NCI-H748 treated with DMSO at 0.1 percent for 48 hours (cell line): Measurements from ENCODE around the gene GAB2.
"Not testable (repeated sequence)": the region's sequence is repeated elsewhere in the genome, so short reads cannot be mapped to it uniquely, and the experiment has no call there.

Experiments
- DNase-seq: peaks from one replicate; lab custom pipeline; 2025; lab: John Stamatoyannopoulos, UW

The GAB2 gene, protein sequence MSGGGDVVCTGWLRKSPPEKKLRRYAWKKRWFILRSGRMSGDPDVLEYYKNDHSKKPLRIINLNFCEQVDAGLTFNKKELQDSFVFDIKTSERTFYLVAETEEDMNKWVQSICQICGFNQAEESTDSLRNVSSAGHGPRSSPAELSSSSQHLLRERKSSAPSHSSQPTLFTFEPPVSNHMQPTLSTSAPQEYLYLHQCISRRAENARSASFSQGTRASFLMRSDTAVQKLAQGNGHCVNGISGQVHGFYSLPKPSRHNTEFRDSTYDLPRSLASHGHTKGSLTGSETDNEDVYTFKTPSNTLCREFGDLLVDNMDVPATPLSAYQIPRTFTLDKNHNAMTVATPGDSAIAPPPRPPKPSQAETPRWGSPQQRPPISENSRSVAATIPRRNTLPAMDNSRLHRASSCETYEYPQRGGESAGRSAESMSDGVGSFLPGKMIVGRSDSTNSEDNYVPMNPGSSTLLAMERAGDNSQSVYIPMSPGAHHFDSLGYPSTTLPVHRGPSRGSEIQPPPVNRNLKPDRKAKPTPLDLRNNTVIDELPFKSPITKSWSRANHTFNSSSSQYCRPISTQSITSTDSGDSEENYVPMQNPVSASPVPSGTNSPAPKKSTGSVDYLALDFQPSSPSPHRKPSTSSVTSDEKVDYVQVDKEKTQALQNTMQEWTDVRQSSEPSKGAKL

DNA sequence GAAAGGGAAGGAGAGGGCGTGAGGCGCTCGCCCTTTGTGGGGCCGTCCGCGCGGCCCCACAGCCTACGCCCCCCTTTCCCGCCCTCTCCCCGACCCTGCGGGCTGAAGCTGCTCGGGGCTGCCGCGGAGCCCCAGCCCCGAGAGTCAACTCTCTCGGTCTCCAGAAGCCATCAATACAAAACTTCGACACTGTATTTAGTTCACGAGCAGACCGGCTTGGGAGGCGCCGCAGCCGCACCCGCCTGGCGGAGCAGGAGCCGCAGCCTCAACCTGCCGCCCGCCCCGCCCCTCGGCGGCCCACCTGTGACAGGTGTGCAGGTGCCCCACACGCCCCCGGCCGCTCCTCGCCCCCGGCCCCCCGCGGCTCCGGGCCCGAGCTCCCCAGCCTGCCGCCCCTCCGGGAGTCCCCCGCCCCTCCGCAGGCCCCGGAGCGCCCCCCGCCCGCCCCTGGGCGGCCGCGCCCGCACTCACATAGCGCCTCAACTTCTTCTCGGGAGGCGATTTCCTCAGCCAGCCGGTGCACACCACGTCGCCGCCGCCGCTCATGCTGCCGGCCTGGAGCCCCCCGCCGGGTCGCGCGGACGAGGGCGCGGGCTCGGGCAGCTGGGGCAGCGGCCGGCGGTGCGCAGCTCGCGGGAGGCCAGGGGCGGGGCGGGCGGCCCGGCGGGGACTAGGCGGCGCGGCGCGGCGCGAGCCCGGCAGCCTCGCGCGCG is at the start of gene GAB2:
GAB2 (minus strand) TSS at position 646 of the 713 bp plus-strand sequence; CDS start at position 546, 100 bp downstream.
- peak; percentile 24 for DNase-seq

DNA sequence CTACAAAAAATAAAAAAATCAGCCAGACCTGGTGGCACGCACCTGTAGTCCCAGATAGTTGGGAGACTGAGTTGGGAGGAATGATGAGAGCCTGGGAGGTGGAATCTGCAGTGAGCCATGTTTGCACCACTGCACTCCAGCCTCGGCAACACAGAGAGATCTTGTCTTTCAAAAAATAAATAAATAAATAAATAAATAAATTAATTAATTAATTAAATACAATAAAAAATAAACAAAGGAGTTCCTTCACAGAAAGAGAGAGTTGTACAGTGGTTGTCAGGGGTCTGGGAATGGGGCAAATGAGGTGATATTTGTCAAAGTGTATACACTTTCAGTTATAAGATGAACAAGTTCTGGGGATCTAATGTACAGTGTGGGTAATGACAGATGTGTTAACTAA is 49.8 kb upstream of the GAB2 start:
- no peak for DNase-seq

DNA sequence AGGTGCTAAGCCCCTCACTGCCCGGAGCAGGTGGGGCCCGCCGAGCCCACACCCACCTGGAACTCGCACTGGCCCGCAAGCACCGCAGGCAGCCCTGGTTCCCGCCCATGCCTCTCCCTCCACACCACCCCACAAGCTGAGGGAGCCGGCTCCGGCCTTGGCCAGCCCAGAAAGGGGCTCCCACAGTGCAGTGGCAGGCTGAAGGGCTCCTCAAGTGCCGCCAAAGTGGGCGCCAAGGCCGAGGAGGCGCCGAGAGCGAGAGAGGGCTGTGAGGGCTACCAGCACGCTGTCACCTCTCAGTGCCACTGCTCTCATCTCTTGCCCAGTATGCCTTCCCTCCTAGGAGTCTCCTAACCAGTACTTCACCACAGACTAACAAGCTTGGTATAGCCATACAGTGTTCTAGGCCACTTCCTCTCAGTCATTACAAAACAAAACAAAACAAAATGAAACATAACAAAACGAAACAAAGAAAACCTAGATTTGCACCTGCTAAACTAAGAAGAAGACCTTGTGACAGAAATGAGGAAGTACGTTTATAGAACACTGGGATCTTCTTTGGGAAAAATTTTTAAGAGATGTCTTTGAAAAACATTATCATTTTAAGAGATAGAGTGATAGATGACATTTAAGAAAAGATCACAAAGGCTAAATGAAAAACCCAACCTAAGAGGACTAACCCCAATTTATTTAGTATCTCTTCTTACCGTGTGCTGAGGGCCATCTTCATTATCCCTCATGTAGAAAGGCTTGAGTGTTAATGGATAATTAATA is 47.7 kb upstream of the GAB2 start:
- no peak for DNase-seq

DNA sequence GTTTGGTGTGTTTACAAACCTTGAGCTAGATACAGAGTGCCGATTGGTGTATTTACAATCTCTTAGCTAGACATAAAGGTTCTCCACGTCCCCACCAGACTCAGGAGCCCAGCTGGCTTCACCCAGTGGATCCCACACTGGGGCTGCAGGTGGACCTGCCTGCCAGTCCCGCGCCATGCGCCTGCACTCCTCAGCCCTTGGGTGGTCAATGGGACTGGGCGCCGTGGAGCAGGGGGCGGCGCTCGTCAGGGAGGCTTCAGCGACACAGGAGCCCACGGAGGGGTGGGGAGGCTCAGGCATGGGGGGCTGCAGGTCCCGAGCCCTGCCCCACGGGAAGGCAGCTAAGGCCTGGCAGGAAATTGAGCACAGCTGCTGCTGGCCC is 47.2 kb upstream of the GAB2 start:
- DNase-seq, result not testable (repeated sequence)

DNA sequence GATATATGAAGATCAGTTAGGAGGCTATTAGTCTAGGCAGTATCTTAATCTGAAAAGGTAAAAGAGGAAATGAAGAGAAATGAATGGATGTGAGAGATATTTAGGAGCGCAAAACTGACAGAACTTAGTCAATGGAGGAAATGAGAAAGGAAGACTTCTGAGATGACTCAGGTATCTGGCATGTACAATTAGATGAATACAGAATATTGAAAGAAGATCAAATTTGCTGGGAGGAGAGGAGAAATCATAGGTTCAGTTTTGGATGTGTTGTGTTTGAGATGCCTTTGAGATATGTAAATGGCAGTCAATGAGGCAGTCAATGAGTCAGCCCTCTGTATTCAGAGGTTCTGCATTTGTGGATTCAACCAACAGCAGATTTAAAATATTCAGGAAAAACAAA is 42.9 kb upstream of the GAB2 start:
- DNase-seq, result no peak

DNA sequence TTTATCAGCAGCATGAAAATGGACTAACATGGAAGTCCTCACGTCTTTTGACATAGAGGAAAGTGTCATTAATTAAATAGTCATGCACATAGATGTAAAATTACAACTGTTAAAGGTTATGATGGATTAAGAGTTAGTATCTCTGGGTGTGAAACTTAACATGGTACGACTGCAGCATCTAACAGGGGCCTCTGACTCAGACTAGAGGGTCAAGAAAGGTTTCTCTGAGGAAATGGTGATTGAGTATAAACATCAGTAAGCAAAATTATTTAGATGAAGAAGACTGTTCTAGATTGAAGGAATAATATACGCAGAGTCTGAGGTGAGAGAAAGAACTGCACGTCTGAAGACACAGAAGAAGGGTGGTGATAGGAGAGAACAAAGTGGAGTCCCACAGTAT is 42.1 kb upstream of the GAB2 start:
- DNase-seq, result no peak

DNA sequence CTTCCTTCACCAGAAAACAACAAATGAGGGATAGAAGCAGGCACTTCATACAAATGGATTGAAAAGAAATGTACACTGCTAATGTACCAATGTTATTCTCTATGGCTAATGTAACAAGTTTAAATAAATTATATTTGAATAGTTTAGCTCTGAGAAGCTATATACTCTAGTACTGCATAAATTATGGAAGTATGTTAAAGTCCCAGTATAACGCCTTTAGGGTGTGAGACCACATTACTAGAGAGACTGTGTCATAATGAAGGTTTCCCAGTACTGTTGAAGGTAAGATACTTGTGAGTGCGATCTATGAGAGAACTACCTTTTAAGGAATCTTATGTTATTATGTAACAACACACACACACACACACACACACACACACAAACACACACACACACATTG is 39.8 kb upstream of the GAB2 start:
- no peak for DNase-seq

DNA sequence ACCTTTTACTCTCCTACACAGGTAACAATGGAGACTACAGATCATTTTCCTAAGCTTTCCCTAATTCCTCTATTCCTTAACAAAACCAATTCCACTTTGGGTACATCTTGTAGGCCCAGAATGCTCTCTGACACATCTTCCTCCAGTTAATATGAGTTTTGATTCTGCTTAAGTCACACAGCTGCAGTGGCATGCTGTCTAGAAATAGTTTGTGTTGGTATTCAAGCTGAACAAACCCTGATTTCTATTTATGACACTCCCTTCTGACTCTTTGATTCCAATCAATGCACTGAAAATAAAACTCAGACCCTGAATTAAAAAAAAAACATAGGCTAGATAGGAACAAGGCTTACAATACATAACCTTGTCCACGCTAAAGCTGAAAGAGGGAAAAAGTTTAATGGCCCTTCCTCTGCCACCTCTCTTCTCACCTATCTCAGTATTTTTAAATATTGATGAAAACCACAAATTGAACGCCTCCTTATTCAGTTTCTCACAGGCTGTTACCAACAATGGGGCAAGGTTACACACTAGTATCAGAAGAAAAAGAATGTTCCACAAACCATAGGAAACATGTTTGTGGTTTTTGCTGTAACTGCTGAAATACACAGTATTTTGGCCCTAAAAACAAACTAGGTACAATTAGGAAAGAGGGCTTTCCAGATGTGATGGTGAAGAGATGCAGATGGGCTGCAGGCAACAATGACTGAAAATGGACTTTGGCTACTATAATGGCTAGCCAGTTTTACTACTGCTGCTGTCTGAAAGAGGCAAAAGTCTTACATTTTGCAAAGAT is 35.7 kb upstream of the GAB2 start:
- no peak for DNase-seq

DNA sequence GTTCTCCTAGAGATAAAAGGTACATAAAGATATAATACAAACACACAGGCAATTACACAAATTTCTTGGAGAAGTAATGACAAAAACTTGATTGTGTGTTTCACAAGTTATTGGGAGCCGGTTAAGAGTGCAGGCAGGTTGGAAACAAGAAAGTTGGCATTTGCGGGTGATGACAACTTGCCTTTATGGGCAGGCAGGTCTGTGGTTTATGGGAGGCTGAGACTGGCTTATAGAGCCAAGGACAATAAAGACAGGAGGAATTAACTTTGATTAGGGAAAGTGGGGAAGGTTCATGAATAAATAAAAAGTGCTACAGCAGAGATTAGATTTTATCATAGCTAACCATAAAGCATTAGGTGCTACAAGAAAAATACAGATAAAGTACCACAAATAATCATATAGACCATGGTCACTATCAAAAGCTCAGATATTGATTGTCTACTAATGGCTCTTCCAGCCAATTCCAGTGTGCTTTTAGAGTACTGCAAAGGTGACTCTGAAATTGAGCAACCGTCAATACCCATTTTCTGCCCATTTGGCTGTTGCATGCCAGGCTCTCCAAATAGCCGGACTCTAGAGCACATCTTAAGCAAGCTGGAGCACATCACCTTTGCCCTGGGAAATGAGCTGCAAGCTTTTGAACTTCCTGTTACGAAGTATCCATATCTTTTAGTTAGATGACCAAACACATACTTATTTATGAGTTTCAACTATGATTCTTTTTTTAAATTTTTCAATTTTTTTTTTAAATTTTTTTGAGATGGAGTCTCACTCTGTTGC is 33.9 kb upstream of the GAB2 start:
- no peak for DNase-seq

DNA sequence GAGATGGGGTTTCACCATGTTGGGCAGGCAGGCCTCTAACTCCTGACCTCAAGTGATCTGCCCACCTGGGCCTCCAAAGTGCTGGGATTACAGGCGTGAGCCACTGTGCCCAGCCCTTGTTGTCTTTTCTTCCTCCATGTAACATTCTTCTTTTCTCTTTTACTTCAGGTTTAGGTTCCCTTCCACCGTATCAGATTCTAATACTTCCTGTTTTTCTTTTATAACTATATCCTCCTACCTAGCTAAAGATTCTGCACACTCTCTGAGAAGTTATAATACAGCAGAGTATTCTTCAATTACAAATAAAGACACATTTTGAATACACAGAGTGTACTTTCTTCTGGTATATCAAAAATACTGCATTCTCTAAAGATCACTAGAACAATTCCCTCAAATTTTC is 33.2 kb upstream of the GAB2 start:
- DNase-seq, result no peak

DNA sequence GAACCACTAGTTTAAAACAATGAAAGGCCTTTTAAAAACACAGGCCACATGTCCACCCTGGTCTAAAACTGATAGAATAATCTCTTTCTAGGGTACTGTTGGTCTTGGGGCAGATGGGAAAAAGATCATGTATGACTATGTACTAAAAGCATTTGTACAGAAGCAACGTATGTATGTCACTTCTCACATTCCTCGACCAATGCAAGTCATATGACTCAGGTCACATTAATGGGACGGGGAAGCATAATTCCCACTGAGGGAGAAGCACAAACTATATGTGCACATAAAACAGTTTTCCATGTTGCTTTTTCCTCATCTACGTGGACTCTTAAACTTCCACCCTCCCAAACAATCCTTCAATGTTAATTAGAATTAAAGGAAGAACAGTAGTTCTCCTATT is 32.2 kb upstream of the GAB2 start:
- no peak for DNase-seq

DNA sequence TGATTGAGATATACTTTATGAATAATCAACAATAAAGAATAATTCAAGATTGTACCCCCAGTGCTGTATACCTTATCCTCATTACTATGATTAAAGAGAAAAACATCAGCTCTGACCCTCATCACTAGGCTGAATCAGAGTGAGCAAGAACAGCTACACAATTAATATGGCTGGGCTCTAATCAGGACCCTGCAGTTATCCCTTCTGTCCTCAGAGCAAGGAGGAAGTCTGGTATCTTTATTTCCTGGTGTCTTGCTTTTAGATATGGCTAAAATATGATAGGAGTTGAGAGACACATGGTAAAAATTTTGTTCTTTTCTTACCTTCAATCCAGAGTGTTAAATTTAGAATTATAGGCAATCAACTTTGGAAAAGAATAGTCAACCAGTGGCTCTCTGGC is 28.6 kb upstream of the GAB2 start:
- DNase-seq, result no peak

DNA sequence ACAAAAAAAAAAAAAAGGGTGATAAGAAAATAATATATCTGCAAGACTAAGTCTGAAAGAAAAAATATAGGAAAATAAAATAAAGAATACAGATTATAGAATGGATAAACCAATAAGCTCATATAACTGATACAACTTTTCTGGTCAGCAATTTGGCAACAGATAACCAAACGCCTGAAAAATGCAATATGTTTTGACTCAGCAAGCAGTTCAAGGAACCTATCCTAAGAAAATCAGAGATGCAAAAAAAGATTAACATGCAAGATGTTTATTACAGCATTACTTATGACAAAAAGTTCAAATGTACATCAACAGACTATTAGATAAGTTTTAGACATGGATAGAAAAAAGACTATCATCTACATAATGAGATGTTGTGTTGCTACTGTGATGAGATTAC is 27.1 kb upstream of the GAB2 start:
- DNase-seq, result no peak

DNA sequence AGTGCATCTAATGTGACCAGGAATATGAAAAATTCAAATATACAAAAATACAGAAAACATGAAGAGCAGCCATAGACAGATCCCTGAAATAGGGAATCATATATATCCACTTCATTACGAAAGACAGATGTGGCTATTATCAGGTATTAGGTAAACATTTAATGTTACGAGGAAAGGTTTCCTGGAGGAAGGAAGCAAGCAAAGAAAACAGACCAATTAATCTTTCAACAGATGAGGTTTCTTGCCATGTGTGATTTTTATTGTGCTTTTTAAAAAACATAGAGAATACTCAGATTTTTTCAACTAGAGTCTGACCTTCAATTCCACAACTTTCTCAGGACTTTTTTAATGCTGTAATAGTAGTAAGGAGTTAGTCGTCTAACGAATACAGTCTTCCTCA is 24.3 kb upstream of the GAB2 start:
- DNase-seq, result no peak

DNA sequence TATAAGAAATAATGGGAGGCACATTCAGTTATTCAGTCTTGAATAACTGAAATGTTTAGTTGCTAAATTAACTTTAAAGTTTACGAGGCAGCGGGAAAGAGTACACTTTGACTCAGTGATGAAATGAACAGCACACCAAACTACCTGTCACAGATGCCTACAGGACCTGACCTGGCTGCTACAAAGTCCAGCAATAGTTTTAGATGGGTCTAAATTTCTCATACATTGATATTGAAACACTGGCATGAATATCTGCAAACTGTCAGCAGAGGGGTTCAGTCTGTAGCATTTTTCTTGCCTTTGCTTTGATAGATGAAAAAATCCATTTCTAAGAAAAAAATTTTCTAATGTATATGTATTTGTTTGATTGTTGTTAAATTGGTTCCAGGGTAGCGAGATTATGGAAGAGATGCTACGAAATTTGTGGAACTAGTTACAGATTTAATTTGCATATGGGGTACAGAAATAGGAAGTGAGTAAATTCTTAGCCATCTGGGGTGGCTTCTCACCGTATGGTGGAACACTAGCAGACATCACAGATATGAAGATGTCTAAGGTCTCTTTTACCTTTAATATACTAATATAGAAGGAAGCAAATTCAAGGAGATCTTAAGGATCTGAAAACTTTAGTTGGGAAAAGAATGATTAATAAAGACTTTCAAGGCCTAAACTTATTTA is 20.8 kb upstream of the GAB2 start:
- no peak for DNase-seq

DNA sequence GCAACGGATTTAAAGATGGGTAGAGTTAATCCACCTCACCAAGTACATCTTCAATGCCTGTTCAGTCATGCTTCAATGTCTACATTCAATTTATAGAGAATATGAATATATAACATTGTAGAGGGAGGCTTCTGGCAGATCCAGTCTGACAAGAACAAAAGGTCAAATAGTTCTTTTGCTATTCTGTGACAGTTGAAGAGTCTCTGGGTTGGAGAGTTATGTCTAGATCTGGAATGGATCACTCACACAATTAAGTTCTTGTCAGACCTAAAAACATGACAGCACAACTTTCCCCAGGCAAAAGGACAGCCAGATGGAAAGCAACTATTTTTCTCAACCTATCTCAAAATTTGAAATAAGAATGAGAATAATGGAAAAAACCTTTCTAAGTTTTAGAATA is 15.3 kb upstream of the GAB2 start:
- no peak for DNase-seq

DNA sequence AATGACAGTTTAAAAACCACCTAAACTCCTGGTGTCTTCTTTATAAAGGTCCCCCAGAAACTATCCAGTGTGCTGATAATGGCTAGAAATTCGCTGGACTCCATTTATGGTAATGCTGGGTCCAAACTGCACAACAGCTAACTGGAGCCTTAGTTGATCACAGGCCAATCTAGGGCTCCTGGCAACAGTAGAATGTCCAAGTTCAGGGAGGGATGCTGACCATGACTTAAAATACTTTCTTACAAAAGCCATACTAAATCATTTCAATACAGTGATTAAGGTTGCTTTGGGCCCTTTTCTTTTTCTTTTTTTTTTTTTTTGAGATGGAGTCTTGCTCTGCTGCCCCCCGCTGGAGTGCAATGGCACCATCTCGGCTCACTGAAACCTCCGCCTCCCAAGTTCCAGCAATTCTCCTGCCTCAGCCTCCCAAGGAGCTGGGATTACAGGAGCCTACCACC is 14.5 kb upstream of the GAB2 start:
- no peak for DNase-seq

DNA sequence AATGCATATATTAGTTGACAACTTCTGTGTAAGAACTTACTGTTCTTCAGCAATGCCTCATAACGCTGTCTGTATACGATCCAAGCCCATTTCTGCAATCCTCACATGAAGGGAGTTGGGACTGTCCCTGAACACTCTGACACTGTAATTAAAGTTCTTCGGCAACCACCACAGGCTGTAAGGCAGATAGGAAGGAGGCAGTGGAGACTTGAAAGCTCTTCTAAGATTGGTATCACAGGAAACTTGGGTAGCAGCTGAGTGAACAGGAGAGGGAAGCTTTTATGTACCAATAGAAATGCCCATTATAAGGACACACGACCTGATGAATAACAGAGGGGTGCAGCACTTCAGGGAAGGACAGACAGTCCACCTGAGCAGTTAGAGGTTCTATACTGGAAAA is 12.0 kb upstream of the GAB2 start:
- no peak for DNase-seq

DNA sequence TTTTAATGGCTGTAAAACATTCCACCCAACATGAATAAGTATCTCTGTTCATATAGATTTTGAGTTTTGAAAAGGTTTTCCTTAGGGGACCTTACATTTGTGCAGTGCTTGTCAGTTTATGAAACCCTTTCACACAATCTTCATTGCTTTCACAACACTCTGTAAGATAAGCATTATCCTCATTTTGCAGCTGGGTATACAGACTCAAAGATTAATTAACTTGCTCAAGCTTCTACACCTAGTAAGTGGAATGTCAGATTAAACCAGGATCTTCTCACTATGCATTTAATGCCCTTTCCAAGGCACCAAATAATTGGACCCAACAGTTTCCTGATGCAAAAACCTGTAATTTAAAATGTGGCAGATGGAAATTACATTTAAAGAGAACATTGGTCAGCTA is 11.6 kb upstream of the GAB2 start:
- DNase-seq, result no peak

DNA sequence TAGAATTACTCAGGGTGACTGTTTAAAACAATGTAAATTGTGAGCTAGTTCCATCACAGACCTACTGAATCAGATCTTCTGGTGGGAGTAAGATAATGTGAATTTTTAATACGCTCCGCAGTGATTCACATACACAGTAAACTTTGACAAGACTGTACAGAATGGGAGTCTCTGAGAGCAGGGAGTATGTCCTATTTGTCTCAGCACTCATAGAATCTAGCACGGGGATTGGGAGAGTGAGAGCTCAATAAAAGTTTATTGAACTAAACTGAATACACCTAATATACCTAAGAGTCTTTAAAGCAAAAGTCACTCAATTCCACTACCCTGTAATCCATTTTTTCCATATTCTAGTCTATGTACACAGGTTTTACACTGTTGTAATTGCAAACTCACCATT is 11.2 kb upstream of the GAB2 start:
- DNase-seq, result no peak
